CD4-positive, alpha-beta T cell treated with Interleukin-4 for 1 hour (primary cell): ENCODE data around the gene GALNT17.

Experiments used
- DNase-seq, 2 donors: peaks; one replicate each; pipeline ENCODE4 v3.0.0-alpha.2; 2020 to 2022

GALNT17 gene

GRCh38 chr7:71132127-71132376 lies at the start of gene GALNT17:
TSS of gene GALNT17 (plus strand) at chr7:71132144.
- DNase-seq, result no peak

GRCh38 chr7:71095266-71095860 lies 36.6 kb upstream of the GALNT17 start:
- no peak for DNase-seq

DNA sequence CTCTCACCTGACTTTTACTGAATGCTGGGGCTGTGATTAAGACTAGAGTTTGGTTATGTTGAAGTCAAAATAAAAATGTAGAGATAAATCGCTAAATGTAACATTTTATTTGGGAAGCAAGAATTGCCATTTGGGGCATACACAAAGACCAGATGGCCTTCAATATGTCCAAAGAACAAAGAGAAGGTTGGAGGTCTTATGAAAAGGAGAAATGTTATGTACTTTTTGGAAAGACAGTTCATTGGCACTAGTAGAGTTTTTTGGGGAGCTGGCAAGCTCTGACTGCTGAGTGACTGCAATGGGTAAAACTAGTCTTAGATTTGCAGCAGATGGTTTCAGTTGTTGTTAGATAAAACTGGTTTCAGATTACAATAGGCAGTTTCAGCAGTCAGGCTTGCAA lies 35.6 kb upstream of the GALNT17 start:
- DNase-seq, result no peak

DNA sequence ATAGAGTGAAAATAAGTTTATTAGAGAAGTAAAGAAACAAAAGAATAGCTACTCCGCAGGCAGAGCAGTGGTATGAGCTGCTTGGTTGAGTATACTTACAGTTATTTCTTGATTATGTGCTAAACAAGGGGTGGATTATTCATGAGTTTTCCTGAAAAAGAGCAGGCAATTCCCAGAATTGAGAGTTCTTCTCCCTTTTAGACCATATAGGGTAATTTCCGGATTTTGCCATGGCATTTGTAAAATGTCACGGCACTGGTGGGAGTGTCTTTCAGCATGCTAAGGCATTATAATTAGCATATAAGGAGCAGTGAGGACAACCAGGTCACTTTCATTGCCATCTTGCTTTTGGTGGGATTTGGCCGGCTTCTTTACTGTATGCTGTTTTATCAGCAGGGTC lies 25.7 kb upstream of the GALNT17 start:
- DNase-seq, result no peak

DNA sequence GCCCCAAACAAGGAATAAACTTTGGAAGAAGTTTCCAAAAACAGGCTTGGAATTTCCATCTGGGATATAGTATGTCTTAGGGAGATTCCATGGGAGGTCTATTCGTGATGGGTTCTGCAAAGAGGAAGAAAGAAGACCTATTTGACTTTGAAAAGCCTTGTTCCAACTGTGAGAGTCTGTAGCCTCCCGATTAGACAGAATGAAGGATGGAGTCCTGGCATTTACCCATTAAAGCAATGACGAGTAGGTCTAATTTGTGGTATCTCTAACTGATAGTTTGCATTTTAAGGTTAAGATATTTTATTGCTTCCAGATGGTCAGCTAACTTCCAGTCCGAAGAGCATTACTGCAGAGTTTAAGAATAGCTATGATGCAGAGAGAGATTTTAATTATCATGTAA lies 19.5 kb upstream of the GALNT17 start:
- DNase-seq, result no peak

DNA sequence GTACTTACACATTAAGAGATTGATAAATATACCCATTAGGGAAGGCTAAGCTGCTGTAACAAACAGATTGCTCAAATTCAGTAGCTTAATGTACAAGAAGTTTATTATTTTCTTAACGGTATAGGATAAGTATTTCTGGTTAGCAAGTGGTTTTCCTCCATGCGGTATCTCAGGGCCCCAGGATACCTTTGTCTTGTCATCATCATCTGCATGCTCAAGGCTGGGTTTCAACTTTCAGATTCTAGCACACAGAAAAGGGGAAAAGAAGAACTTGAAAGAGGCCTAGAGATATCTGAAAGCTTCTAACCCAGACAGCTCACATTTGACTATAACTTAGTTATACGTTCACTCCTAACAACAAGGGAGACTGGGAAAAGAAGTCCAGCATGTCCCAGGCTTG lies 11.8 kb upstream of the GALNT17 start:
- no peak for DNase-seq

GRCh38 chr7:71129126-71129525 lies 2.8 kb upstream of the GALNT17 start:
- no peak for DNase-seq

DNA sequence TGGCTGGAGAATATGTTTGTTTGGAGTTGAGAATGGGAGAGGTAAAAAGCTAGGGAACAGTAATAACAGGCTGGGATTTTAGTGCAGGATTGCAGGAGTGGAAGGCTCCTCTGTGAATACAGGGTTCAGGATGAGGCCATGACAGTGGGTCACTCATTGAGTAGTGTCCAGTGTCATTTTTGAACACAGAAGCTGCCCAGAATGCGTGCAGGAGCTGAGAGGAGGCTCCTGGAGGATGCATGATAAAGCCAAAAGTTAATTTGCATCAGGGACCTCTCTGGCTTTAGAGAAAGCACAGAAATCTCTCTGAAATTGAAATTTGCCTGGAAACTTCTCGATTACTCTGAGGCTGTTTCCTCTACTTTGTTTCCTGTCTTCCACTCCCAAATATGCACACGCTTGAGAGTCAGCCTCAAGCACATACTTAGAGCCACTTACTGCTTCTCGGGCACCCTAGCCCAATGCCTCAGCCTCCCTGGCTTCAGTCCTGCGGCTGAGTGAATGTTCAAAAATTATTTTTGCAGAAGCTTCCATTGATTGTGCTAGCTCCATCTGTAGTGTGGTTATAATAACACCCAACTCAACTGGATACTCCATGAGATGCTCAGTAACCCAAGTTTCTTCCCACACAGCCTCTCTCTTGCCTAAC lies 1.8 kb upstream of the GALNT17 start:
- no peak for DNase-seq

- DNase-seq, result no peak
Observed at GRCh38 chr7:71131256-71132126, 453 bp upstream of the GALNT17 start.

- no peak for DNase-seq
Observed at GRCh38 chr7:71132377-71133231, 660 bp downstream of the GALNT17 start.

GRCh38 chr7:71133232-71133622 lies 1.3 kb downstream of the GALNT17 start:
- DNase-seq, result no peak

DNA sequence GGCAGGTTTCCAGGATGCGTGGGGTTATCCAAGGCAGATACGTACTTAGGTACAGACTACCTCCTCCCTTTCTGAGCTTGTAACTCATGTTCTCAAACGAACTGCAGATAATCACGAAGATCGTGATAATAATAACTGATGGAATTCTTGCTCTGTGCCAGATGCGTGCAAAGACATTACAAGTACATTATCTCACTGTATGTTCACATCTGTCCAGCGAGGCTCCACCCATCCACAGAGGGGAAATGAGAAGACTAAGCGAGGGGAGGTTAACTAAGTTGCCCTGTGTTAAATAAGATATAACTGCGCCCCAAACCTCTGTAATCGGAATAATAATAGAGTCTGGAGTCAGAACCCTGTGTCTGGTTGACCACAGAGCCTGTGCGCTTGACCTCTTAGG lies 1.9 kb downstream of the GALNT17 start:
- DNase-seq, result no peak

- no peak for DNase-seq
Observed at GRCh38 chr7:71135116-71135515, 3.2 kb downstream of the GALNT17 start.

- no peak for DNase-seq
Observed at GRCh38 chr7:71135663-71136062, 3.7 kb downstream of the GALNT17 start.

GRCh38 chr7:71137479-71137878 lies 5.5 kb downstream of the GALNT17 start:
- no peak for DNase-seq

DNA sequence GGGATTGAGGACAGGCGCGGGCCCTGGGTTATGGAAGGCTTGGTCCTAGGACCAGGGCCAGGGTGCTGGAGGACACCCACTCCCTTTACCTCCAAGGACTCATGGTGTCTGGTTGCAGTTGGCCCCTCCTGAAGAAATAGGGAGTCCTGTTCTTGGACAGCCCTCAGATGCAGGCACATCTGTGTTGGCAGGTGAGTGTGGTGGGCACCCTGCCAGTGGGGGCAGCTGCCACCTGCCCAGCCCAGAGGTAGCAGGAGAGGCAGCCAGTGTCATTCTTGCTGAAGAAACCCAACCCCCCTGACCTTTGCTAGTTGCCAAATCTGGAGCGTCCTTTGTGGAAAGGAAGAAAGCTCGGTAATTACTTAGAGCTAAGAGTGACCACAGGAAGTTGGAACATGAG lies 8.3 kb downstream of the GALNT17 start:
- DNase-seq, result no peak

DNA sequence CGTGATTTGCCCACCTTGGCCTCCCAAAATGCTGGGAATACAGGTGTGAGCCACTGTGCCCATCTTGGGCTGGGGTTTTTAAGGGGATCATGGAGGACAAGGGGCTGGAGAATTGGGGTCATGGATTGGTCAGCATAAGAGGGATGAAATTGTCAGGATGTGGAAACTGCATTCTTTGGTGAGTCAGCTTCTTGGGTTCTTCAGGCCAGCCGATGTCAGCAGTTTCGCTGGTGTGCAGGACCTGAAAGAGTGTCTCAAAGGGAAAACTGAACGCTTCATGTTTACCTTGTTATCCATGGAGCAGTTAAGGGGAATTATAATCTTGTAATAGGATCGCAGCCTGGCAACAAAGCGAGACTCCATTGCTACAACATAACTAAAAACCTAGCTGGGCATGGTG lies 13.0 kb downstream of the GALNT17 start:
- DNase-seq, result no peak

GRCh38 chr7:71145906-71146901 lies 14.3 kb downstream of the GALNT17 start:
- no peak for DNase-seq

GRCh38 chr7:71148098-71148497 lies 16.2 kb downstream of the GALNT17 start:
- DNase-seq, result no peak

DNA sequence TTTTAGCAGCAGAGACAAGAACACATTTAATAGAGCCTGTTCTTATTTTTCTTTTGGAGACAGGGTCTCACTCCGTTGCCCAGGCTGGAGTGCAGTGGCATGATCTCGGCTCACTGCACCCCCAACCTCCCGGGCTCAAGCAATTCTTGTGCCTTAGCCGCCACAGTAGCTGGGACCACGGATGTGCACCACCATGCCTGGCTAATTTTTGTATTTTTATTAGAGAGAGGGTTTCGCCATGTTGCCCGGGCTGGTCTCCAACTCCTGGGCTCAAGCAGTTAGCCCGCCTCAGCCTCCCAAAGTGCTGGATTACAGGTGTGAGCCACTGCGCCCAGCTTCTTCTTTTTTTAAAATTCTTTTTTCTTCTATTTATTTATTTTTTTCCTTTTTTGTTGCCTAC lies 23.3 kb downstream of the GALNT17 start:
- no peak for DNase-seq

DNA sequence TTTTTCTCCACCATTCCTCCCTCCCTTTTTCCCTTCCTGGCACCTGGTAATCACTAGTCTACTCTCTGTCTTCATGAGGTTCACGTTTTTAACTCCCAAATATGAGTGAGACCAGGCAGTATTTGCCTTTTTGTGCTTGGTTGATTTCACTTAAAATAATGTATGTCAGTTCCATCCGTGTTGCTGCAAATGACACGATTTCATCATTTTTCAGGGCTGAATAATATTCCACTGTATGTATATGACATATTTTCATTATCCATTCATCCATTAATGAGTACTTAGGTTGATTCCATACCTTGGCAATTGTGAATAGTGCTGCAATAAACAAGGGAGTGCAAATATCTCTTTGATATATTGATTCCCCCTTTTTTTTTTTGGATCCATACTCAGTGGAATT lies 25.8 kb downstream of the GALNT17 start:
- DNase-seq, result no peak

GRCh38 chr7:71165708-71166107 lies 33.8 kb downstream of the GALNT17 start:
- DNase-seq, result no peak
